GM18519 (cell line): ENCODE measurements around the gene AGMAT.
A peak's percentile ranks its signal among the peaks of the same experiment; 100 is the strongest.

ENCODE experiments used
- ATAC-seq: cut with Tn5 transposase; IDR thresholded peaks from one replicate; pipeline ENCODE4 v1.9.1; 2021; ENCODE audit warnings: mild to moderate bottlenecking, moderate library complexity; ENCODE audit not compliant: unreplicated experiment, low FRiP score

Gene AGMAT

GRCh38 chr1:15570861-15571260, 14.0 kb downstream of the AGMAT start:
- ATAC-seq = no peak

GRCh38 chr1:15568387-15569073, 16.3 kb downstream of the AGMAT start:
- no peak for ATAC-seq

- ATAC-seq = no peak
Measured at GRCh38 chr1:15559189-15559810, 25.6 kb downstream of the AGMAT start.

GRCh38 chr1:15558516-15558915, 26.3 kb downstream of the AGMAT start:
- no peak for ATAC-seq

GRCh38 chr1:15557594-15557993, 27.3 kb downstream of the AGMAT start:
- no peak for ATAC-seq

GRCh38 chr1:15557008-15557407, 27.8 kb downstream of the AGMAT start:
- ATAC-seq = no peak

- ATAC-seq = no peak
Measured at GRCh38 chr1:15550573-15550972, 34.3 kb downstream of the AGMAT start.

DNA sequence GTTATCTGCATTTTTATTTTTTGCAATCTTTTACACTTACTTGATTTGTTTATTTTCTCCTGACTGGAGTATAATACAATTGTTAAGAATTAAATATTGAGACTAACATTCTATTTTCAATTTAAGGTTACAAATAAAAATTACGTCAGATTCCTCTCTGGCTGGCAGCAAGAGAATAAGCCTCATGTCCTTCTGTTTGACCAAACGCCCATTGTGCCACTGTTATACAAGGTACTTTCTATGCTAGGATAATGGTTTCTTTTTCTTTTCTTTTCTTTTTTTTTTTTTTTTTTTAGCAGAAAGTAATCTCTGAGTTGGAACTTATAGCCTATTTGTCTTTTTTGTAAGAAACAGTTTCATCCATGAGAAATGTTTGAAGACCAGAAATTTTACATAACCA, 38.2 kb downstream of the AGMAT start:
- ATAC-seq = no peak

DNA sequence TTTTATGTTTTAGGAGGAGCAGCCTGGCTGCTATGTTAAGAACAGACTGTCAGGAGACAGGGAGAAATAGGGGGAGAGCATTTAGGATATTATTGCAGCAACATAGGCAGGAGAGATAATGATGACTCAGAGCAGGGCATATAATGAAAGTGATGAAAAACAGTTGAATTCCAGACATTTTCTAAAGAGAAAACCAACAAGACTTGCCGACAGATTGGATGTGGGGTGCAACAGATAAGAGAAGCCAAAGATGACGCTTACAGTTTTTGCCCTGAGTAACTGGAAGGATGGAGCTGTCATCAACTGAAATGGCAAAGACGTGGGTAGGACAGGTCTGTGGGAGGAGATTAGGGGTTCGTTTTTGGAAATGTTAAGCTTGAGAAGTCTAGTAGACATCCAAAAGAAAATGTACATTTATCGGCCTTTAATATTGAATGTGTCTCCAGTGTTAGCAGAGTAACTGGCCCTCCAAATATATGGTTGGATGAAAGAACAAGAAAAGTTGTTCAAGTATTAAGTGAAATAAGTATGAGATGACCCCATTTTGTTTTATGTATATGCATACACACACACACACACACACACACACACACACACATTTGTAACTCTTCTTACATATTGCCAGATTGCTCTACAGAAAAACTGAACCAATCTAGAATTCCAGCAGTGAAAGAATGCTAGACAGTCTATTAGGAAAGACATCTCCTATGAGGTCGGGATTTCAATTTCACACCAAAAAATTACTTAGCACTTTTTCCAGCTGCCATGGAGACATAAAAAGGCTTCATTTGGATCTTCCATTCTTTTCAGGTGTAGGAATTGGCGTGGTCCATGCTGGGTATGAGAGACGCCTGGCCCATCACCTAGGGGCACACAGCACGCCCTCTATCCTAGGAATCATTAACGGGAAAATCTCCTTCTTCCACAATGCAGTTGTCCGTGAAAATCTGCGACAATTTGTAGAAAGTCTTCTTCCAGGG, 41.0 kb downstream of the AGMAT start:
- ATAC-seq = no peak

DNA sequence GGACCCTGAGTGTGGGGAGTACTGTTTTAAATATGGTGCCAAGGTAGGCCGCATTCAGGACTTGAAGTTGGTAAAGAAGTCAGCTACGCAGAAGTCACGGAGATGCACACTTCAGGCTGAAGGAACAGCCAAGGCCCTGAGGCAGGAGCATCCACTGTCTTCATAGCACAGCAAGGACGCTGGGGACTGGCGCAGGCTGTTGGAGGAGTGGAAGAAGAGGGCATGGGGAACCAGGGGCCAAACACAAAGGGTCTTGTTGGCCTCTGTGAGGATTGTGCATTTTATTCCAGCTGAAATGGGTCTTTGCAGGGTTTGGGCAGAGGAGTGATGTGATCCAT, 41.6 kb downstream of the AGMAT start:
- no peak for ATAC-seq

DNA sequence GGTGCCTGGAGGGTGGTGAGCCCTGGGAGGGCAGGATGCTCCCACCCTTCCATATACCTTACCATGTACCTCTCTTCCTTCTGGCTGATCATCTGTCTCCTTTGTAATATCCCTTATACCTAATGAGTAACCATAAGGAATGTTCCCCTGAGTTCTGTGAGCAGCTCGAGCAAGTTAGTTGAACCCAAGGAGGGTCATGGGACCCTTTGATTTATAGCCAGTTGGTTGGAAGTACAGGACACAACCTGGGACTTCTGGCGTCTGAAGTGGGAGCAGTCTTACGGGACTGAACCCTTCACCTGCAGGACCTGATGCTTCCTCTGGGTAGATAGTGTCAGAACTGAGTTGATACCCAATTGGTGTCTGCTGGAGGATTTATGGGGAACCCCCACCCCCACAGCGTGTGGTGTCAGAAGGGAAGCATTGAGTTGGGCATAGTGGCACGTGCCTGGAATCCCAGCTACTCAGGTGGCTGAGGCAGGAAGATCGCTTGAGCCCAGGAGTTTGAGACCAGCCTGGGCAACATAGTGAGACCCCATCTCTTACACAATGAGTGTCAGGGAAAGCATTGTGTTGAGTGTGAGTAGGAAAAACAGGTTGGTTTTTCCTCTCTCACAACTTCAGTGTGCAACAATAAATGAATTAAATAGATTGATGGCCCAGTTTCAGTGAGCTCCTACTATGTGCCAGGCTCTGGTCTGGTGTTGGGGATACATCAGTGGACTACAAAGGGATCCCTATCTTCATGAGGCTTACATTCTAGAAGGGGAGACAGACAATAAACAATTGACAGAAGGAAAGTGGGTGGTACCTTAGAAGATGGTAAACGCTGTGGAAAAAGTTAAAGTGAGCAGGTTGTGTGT, 42.2 kb downstream of the AGMAT start:
- no peak for ATAC-seq

GRCh38 chr1:15541231-15541792, 43.5 kb downstream of the AGMAT start:
- ATAC-seq = no peak

DNA sequence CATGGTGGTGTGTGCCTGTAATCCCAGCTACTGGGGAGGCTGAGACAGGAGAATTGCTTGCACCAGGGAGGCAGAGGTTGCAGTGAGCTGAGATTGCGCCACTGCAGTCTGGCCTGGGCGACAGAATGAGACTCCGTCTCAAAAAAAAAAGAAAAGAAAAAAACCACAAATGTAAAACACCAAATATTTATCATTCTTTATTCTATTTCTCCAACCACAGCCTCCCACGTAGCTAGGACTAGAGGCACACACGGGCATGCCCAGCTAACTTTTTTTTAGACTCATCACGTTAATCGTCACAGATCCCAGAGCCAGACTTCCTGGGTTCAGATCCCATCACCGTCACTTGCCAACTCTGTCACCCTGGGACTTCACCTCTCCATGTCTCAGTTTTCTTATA, 44.7 kb downstream of the AGMAT start:
- ATAC-seq = no peak

- ATAC-seq = no peak
Measured at GRCh38 chr1:15538771-15539170, 46.1 kb downstream of the AGMAT start.

GRCh38 chr1:15531682-15532081, 53.2 kb downstream of the AGMAT start:
- ATAC-seq = no peak

GRCh38 chr1:15531003-15531402, 53.8 kb downstream of the AGMAT start:
- no peak for ATAC-seq

- peak; percentile 43 for ATAC-seq
Measured at GRCh38 chr1:15526490-15527339, 58.1 kb downstream of the AGMAT start, which contains the start of gene DNAJC16. DNAJC16 (plus strand) TSS chr1:15526848; CDS start chr1:15529106, 2,258 bp downstream.

- no peak for ATAC-seq
Measured at GRCh38 chr1:15526021-15526489, 58.8 kb downstream of the AGMAT start.
